Endothelial cell of umbilical vein (primary cell): ENCODE data around the gene TREML2. TPM values are rescaled to one million over a fixed set of nuclear protein-coding genes. Genes with fewer than 3 reads are reported as not detected.

ENCODE experiments used
- Bru-seq: library from RNA; stranded (reverse); fragments of 400-500 nt; gene quantifications from one replicate; lab custom pipeline; 2021; lab: Mats Ljungman, UMichigan
- BruChase-seq, 2 experiments: library from RNA; stranded (reverse); fragments of 400-500 nt; gene quantifications; one replicate each; lab custom pipeline; 2021; lab: Mats Ljungman, UMichigan
- BruUV-seq: library from RNA; stranded (reverse); fragments of 400-500 nt; replicated peaks from 2 replicates; lab custom pipeline; 2021; lab: Mats Ljungman, UMichigan
- CTCF ChIA-PET: fragments of 300-600, 350-600 bp; sonication (Branson Sonifier 250); formaldehyde crosslinking; loops from one replicate; lab custom pipeline; 2021; ENCODE audit warnings: antibody characterized with exemption, inconsistent platforms; lab: Charles Lee
- POLR2A ChIA-PET: fragments of 300-600, 350-600 bp; sonication (Branson Sonifier 250); formaldehyde crosslinking; loops from one replicate; lab custom pipeline; 2021; ENCODE audit warnings: antibody characterized with exemption, inconsistent platforms; lab: Charles Lee
- DNase-seq: peaks from one replicate; pipeline ENCODE4 v3.0.0-alpha.2; 2011; ENCODE audit warnings: low read depth, low spot score
- FAIRE-seq: peaks from 2 replicates; lab custom pipeline; 2011; peaks lifted over from hg19 to GRCh38; lab: Jason Lieb, UNC
- H2AFZ ChIP-seq: 2 replicates; pipeline ENCODE4 v1.6.0; 2012; ENCODE audit warnings: low read depth, low read length, control low read depth, inconsistent platforms
- H3K27ac ChIP-seq: 2 replicates; pipeline ENCODE4 v1.5.1; 2011; ENCODE audit warnings: low read depth, mild to moderate bottlenecking, control low read depth, low read length, moderate library complexity; ENCODE audit not compliant: insufficient read depth
- H3K27me3 ChIP-seq, 2 experiments: 2 replicates each; pipeline versions ENCODE4 v1.6.0 to v1.6.1; 2011; ENCODE audit warnings: low read length in 2 of 2, mixed read lengths in 1 of 2; ENCODE audit not compliant: control insufficient read depth in 2 of 2, insufficient read depth in 2 of 2
- H3K36me3 ChIP-seq, 2 experiments: 2 replicates in 1 of 2; 3 replicates in 1 of 2; pipeline ENCODE4 v1.5.1; 2011; ENCODE audit warnings: low read length in 2 of 2, mild to moderate bottlenecking in 1 of 2, moderate library complexity in 1 of 2; ENCODE audit not compliant: control insufficient read depth in 2 of 2, insufficient read depth in 2 of 2; ENCODE audit errors: extremely low read depth in 1 of 2
- H3K4me1 ChIP-seq: 3 replicates; pipeline ENCODE4 v1.5.1; 2011; ENCODE audit warnings: mild to moderate bottlenecking, low read length; ENCODE audit not compliant: control insufficient read depth, insufficient read depth; ENCODE audit errors: extremely low read depth
- H3K4me2 ChIP-seq: 2 replicates; pipeline ENCODE4 v1.6.1; 2011; ENCODE audit warnings: low read length, control low read depth, mixed read lengths; ENCODE audit not compliant: insufficient read depth
- H3K4me3 ChIP-seq, 3 experiments: fragments of 200-600 bp in 1 of 3; sonication (generic), shearing (Covaris generic) in 1 of 3; replicated peaks in 1 of 3; 2 replicates each; pipeline ENCODE4 v1.5.1; 2011 to 2016; ENCODE audit warnings: control low read depth in 3 of 3, low read length in 3 of 3, mild to moderate bottlenecking in 2 of 3, inconsistent platforms in 1 of 3, low read depth in 1 of 3, moderate library complexity in 1 of 3; ENCODE audit not compliant: insufficient read depth in 1 of 3
- H3K79me2 ChIP-seq: 2 replicates; pipeline ENCODE4 v1.6.0; 2012; ENCODE audit warnings: low read length, inconsistent platforms; ENCODE audit not compliant: control insufficient read depth, insufficient read depth
- H3K9ac ChIP-seq: replicated peaks from 2 replicates; pipeline ENCODE3; 2011; ENCODE audit warnings: low read length, control low read depth; ENCODE audit not compliant: insufficient read depth; ENCODE audit errors: extremely low read depth
- H3K9me1 ChIP-seq: replicated peaks from 3 replicates; pipeline ENCODE4 v1.6.0; 2011; ENCODE audit warnings: mild to moderate bottlenecking, low read length; ENCODE audit not compliant: control insufficient read depth, insufficient read depth; ENCODE audit errors: extremely low read depth
- H3K9me3 ChIP-seq: replicated peaks from 2 replicates; pipeline ENCODE4 v1.5.1; 2012; ENCODE audit warnings: low read length, inconsistent platforms; ENCODE audit not compliant: control insufficient read depth, insufficient read depth
- H4K20me1 ChIP-seq: replicated peaks from 2 replicates; pipeline ENCODE3; 2011; ENCODE audit warnings: mild to moderate bottlenecking, low read length; ENCODE audit not compliant: control insufficient read depth, insufficient read depth; ENCODE audit errors: extremely low read depth
- FOS ChIP-seq: IDR thresholded peaks from 2 replicates; pipeline ENCODE4 v1.6.1; 2011; ENCODE audit warnings: mild to moderate bottlenecking, low read length, moderate library complexity, borderline replicate concordance; ENCODE audit not compliant: insufficient read depth
- GATA2 ChIP-seq: IDR thresholded peaks from 2 replicates; pipeline ENCODE4 v1.7.0; 2011; ENCODE audit warnings: low read depth, mild to moderate bottlenecking, moderate library complexity, mixed read lengths, low read length; ENCODE audit not compliant: insufficient read length, insufficient read depth
- JUN ChIP-seq: IDR thresholded peaks from 2 replicates; pipeline ENCODE4 v1.6.1; 2011; ENCODE audit warnings: borderline replicate concordance, low read depth; ENCODE audit not compliant: insufficient read length, insufficient read depth
- MYC ChIP-seq: IDR thresholded peaks from one replicate; pipeline ENCODE4 v1.6.1; 2011; ENCODE audit warnings: mild to moderate bottlenecking, low read depth, low read length
- POLR2AphosphoS5 ChIP-seq: IDR thresholded peaks from 2 replicates; pipeline ENCODE4 v1.6.1; 2012; ENCODE audit warnings: low read depth, mild to moderate bottlenecking, control low read depth, low read length, moderate library complexity; ENCODE audit not compliant: insufficient read depth
- dilution Hi-C: fragments of 300-500 bp; cut with MboI; formaldehyde crosslinking; loops from one replicate; pipeline ENCODE4 v1.15.0; 2019; ENCODE audit warnings: low sequenced_read_pairs; ENCODE audit not compliant: extremely low pct_ligation_motif_present
- intact Hi-C: fragments of 100-400 bp; cut with micrococcal nuclease; formaldehyde crosslinking; loops from one replicate; pipeline ENCODE4 v1.10.0; 2022
- long read RNA-seq: library from polyadenylated mRNA; stranded (forward); transcript quantifications from one replicate; pipeline ENCODE4 v2.0.0, GENCODE V29; 2021
- polyA minus RNA-seq, 3 experiments: library from RNA; depleted of rRNA, polyadenylated mRNA; stranded (reverse); fragments of >200 nt; gene quantifications; 1 replicate in 1 of 3; 2 replicates in 2 of 3; pipeline ENCODE4 v1.2.3, GENCODE V29; 2011
- polyA plus RNA-seq, 4 experiments: library from polyadenylated mRNA; depleted of rRNA in 3 of 4; stranded (reverse) in 3 of 4; unstranded in 1 of 4; fragments of >200 nt; gene quantifications; 2 replicates each; pipeline versions ENCODE4 v1.2.1 to v1.2.3, GENCODE V29; 2011 to 2012; ENCODE audit warnings: missing spikeins in 1 of 4
- total RNA-seq: library from RNA; stranded (reverse); gene quantifications from 2 replicates; pipeline ENCODE4 v1.2.3, GENCODE V29; 2021
- TF ChIP-seq, protein P1 (sequence below), 2 donors: IDR thresholded peaks; 1 replicate in 1 of 2; 2 replicates in 1 of 2; pipeline ENCODE4 v1.5.1; 2011; ENCODE audit warnings: low read length in 2 of 2, mild to moderate bottlenecking in 2 of 2, moderate library complexity in 2 of 2, control low read depth in 1 of 2, inconsistent platforms in 1 of 2, low read depth in 1 of 2; ENCODE audit not compliant: insufficient read depth in 1 of 2; ENCODE audit errors: extremely low read depth in 1 of 2

TREML2 gene
- not detected in 2 replicates for total RNA-seq
- polyA plus RNA-seq = not detected in 2 replicates
- polyA plus RNA-seq (2011; cell fraction: cytosol; rRNA removed) = not detected in 2 replicates
- polyA plus RNA-seq (2011; cell fraction: nucleus; rRNA removed) = not detected in 2 replicates
- not detected in 2 replicates for polyA plus RNA-seq (2012)
- not detected in 2 replicates for polyA minus RNA-seq
- not detected for polyA minus RNA-seq (2011; cell fraction: cytosol; rRNA and poly(A)+ RNA removed)
- not detected in 2 replicates for polyA minus RNA-seq (2011; cell fraction: nucleus; rRNA and poly(A)+ RNA removed)
- Bru-seq, nascent RNA = not detected
- not detected for BruChase-seq, experiment 1, labeled RNA remaining after a 6-hour chase
- not detected for BruChase-seq, experiment 2, labeled RNA remaining after a 2-hour chase
- long read RNA-seq = 0 reads

DNA sequence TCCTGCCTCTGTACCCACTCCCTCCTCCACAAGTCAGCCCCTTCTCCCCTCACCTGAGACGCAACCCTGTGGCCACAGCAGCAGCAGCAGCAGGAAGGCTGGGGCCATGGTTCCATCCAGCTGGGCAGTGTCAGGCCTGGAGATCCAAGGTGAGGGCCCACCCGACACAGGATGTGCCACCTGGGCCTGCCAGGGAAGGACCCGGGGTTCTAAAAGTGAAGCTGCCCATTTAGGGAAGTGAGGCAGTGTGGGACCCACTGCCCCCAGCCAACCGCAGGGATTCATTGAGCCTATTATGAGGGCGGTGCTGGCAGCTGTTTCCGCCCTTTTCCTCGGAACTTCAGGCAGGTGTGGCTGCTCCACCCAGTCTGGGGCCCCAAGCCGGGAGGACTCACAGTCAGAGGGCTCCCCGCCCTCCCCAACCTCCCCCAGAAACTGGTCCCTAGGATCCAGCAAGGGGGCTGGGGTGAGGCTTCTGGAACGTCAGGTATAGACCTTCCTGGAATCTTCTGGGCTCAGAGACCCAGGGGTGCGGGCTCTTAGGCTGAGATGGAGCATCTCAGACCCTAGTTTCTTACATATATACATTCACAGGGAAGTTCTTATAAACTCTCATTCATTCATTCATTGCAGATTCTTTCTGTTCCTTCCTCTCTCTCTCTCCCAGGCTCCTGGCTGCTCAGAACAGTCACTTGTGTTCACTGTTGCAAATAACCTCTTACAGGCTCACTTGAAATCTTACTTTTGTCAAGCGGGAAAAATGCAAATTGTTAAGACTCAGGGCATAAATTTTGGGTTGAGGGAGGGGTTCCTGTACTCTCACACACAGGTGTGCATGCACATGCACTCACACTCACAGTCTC lies at the start of gene TREML2:
Gene TREML2, minus strand, starts transcription at position 249 of the 863 bp plus-strand sequence. Its CDS starts 141 bp downstream, at position 108.
- Histone ChIP-seq H2AFZ (no peak within 1 kb of the TSS), H3K9ac (no peak within 1 kb of the TSS), H3K4me2 (no peak within 1 kb of the TSS), H3K9me1 (no peaks in the 10 kb centered on the region), H4K20me1 (no peaks in the 10 kb centered on the region), H3K9me3 (no peaks in the 10 kb centered on the region), H3K4me3 (no peak within 1 kb of the TSS), H3K4me1 (no peaks in the 10 kb centered on the region), H3K27ac (no peak within 1 kb of the TSS), H3K27me3 (peaks cover 3% of the 10 kb centered on the region in 2 experiments), H3K36me3 (no peaks in the 10 kb centered on the region), H3K79me2 (no peaks in the 10 kb centered on the region)
- FAIRE-seq = no peak
- no TSS peak for BruUV-seq
- intact Hi-C loops = no loop called here
- POLR2A ChIA-PET = no interaction called here
- dilution Hi-C loops = no loop called here
- CTCF ChIA-PET = interaction anchor here (1.1 to 1.2 kb wide), 2 partner anchors 9 to 13 kb away, joined by 4 read pairs; no protein-coding TSS in a partner anchor
- no peak for DNase-seq
- TF ChIP-seq, protein P1, sequence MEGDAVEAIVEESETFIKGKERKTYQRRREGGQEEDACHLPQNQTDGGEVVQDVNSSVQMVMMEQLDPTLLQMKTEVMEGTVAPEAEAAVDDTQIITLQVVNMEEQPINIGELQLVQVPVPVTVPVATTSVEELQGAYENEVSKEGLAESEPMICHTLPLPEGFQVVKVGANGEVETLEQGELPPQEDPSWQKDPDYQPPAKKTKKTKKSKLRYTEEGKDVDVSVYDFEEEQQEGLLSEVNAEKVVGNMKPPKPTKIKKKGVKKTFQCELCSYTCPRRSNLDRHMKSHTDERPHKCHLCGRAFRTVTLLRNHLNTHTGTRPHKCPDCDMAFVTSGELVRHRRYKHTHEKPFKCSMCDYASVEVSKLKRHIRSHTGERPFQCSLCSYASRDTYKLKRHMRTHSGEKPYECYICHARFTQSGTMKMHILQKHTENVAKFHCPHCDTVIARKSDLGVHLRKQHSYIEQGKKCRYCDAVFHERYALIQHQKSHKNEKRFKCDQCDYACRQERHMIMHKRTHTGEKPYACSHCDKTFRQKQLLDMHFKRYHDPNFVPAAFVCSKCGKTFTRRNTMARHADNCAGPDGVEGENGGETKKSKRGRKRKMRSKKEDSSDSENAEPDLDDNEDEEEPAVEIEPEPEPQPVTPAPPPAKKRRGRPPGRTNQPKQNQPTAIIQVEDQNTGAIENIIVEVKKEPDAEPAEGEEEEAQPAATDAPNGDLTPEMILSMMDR (IDR thresholded peaks at IDR 0.05; ENCODE audit: extremely low read depth in 1 of 2, insufficient read depth in 1 of 2, low read depth in 1 of 2, low read length in 2 of 2) = no peak
- no peak for TF ChIP-seq POLR2AphosphoS5
- no peak for TF ChIP-seq JUN
- TF ChIP-seq GATA2 = no peak
- no peak for TF ChIP-seq MYC
- no peak for TF ChIP-seq FOS
